ENCODE data around the gene SYCP1. TPM values are rescaled to one million over a fixed set of nuclear protein-coding genes. Genes with fewer than 3 reads are reported as not detected.

SYCP1 gene, protein sequence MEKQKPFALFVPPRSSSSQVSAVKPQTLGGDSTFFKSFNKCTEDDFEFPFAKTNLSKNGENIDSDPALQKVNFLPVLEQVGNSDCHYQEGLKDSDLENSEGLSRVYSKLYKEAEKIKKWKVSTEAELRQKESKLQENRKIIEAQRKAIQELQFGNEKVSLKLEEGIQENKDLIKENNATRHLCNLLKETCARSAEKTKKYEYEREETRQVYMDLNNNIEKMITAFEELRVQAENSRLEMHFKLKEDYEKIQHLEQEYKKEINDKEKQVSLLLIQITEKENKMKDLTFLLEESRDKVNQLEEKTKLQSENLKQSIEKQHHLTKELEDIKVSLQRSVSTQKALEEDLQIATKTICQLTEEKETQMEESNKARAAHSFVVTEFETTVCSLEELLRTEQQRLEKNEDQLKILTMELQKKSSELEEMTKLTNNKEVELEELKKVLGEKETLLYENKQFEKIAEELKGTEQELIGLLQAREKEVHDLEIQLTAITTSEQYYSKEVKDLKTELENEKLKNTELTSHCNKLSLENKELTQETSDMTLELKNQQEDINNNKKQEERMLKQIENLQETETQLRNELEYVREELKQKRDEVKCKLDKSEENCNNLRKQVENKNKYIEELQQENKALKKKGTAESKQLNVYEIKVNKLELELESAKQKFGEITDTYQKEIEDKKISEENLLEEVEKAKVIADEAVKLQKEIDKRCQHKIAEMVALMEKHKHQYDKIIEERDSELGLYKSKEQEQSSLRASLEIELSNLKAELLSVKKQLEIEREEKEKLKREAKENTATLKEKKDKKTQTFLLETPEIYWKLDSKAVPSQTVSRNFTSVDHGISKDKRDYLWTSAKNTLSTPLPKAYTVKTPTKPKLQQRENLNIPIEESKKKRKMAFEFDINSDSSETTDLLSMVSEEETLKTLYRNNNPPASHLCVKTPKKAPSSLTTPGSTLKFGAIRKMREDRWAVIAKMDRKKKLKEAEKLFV
- total RNA-seq (not detected), polyA plus RNA-seq (not detected)
- long read RNA-seq, donor 1 = 0 reads
- long read RNA-seq, donor 2 = 0 reads
- long read RNA-seq, donor 3 = 0 reads
- long read RNA-seq, donor 4 = 0 reads
- long read RNA-seq, donor 5 = 0 reads
- long read RNA-seq, donor 6 = 0 reads
- long read RNA-seq, donor 7 = 0 reads
- long read RNA-seq, donor 8 = 0 reads
- long read RNA-seq, donor 9 = 0 reads
- long read RNA-seq, donor 10 = 0 reads

- H3K36me3 ChIP-seq = no peaks in the 10 kb centered on the region
- WGBS, 5 donors = 27 to 38% (median 33%) methylated on average over 40 of the region's 40 CpGs
- no peak for TF ChIP-seq POLR2A (IDR thresholded peaks at IDR 0.05)
- TF ChIP-seq POLR2AphosphoS5 (IDR thresholded peaks at IDR 0.05) = no peak
- TF ChIP-seq CTCF (IDR thresholded peaks at IDR 0.05) = no peak
- TF ChIP-seq EP300 (IDR thresholded peaks at IDR 0.05) = no peak
- DNase-seq = no peak
- intact Hi-C loops (cut with DNase I; ENCODE audit: low total_unique reads) = no loop called here
- H3K9me3 ChIP-seq = peaks cover 0 to 10% (median 0%) of the 10 kb centered on the region in 4 donors
- no peak within 1 kb of the TSS for H3K27ac ChIP-seq
- peaks cover 0 to 9% (median 3%) of the 10 kb centered on the region in 4 donors for H3K4me1 ChIP-seq
- H3K4me3 ChIP-seq = peak within 1 kb of the TSS in 2 of 4 donors; percentile 6 to 21
- H3K27me3 ChIP-seq = peaks cover 0 to 44% (median 13%) of the 10 kb centered on the region in 3 donors
Measured at GRCh38 chr1:114854693-114855320, at the start of gene SYCP1. Gene SYCP1, plus strand, starts transcription at chr1:114854863. Its CDS starts 602 bp downstream, at chr1:114855465.

DNA sequence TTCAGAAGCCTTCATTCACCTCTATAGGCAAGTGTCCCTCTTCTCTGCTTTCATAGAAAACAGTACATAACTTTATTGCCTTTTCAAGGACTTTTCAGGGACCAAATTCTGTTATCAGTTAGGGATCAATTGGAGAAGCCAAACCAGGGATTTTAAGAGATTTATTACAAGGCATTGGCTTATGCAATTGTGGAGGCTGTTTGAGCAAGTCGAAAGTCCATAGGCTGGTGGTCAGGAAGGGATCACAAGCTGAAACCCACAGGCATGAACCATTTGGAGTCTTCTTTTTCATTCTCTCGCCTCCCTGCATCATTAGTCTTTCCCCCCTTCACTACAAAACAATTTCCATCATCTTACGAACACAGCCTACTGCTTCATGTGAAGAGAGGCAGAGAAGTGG lies 34.8 kb upstream of the SYCP1 start:
- 61 to 85% (median 77%) methylated on average over 3 of the region's 3 CpGs for WGBS, 5 donors
- intact Hi-C loops (cut with DNase I; ENCODE audit: low total_unique reads) = no loop called here
- Histone ChIP-seq H3K27me3 (no peaks in the 10 kb centered on the region), H3K36me3 (no peaks in the 10 kb centered on the region), H3K4me3 (no peak overlapping the region), H3K4me1 (no peaks in the 10 kb centered on the region), H3K27ac (no peak overlapping the region), H3K9me3 (peaks cover 0 to 13% (median 5%) of the 10 kb centered on the region in 4 donors)
- no peak for TF ChIP-seq POLR2AphosphoS5 (IDR thresholded peaks at IDR 0.05)
- no peak for TF ChIP-seq POLR2A (IDR thresholded peaks at IDR 0.05)
- TF ChIP-seq EP300 (IDR thresholded peaks at IDR 0.05) = no peak
- TF ChIP-seq CTCF (IDR thresholded peaks at IDR 0.05) = no peak
- DNase-seq = no peak

GRCh38 chr1:114820392-114820791 lies 34.3 kb upstream of the SYCP1 start:
- intact Hi-C loops (cut with DNase I; ENCODE audit: low total_unique reads) = no loop called here
- H3K27ac ChIP-seq = no peak overlapping the region
- no peaks in the 10 kb centered on the region for H3K4me1 ChIP-seq
- H3K9me3 ChIP-seq = peaks cover 0 to 13% (median 5%) of the 10 kb centered on the region in 4 donors
- no peaks in the 10 kb centered on the region for H3K36me3 ChIP-seq
- H3K27me3 ChIP-seq = no peaks in the 10 kb centered on the region
- no peak for DNase-seq
- no peak overlapping the region for H3K4me3 ChIP-seq
- WGBS, 5 donors = 88 to 91% (median 88%) methylated on average over 2 of the region's 2 CpGs
- TF ChIP-seq POLR2AphosphoS5 (IDR thresholded peaks at IDR 0.05) (no peak), CTCF (IDR thresholded peaks at IDR 0.05) (no peak), EP300 (IDR thresholded peaks at IDR 0.05) (no peak), POLR2A (IDR thresholded peaks at IDR 0.05) (no peak)

Data from stomach (tissue), 19 donors.